ENCODE data around the gene MYO9B.

GRCh38 chr19:17155251-17155650 lies 79.7 kb downstream of the MYO9B start:
- TF ChIP-seq, protein P1, sequence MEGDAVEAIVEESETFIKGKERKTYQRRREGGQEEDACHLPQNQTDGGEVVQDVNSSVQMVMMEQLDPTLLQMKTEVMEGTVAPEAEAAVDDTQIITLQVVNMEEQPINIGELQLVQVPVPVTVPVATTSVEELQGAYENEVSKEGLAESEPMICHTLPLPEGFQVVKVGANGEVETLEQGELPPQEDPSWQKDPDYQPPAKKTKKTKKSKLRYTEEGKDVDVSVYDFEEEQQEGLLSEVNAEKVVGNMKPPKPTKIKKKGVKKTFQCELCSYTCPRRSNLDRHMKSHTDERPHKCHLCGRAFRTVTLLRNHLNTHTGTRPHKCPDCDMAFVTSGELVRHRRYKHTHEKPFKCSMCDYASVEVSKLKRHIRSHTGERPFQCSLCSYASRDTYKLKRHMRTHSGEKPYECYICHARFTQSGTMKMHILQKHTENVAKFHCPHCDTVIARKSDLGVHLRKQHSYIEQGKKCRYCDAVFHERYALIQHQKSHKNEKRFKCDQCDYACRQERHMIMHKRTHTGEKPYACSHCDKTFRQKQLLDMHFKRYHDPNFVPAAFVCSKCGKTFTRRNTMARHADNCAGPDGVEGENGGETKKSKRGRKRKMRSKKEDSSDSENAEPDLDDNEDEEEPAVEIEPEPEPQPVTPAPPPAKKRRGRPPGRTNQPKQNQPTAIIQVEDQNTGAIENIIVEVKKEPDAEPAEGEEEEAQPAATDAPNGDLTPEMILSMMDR (IDR thresholded peaks at IDR 0.05 in 8 of 11, conservative IDR thresholded peaks at IDR 0.05 in 3 of 11): no peak
- TF ChIP-seq POLR2A (IDR thresholded peaks at IDR 0.05) (no peak), POLR2AphosphoS5 (IDR thresholded peaks at IDR 0.05) (no peak)

Data from spleen (tissue), 7 donors.